HEK293 (cell line): ENCODE results near the gene TP53AIP1.

Source experiments
- GLI4 ChIP-seq: fragments of 450-650 bp; formaldehyde crosslinking; IDR thresholded peaks from 2 replicates; pipeline ENCODE4 v1.5.1; 2016; ENCODE audit warnings: missing biosample characterization, missing genetic modification characterization
- YY1 ChIP-seq: fragments of 450-650 bp; formaldehyde crosslinking; IDR thresholded peaks from 2 replicates; pipeline ENCODE4 v1.5.1; 2018; ENCODE audit warnings: missing biosample characterization, missing genetic modification characterization
- ZEB2 ChIP-seq: fragments of 450-650 bp; formaldehyde crosslinking; IDR thresholded peaks from 2 replicates; pipeline ENCODE4 v1.5.1; 2016; ENCODE audit warnings: missing biosample characterization, missing genetic modification characterization
- ZFP41 ChIP-seq: fragments of 450-650 bp; formaldehyde crosslinking; IDR thresholded peaks from 2 replicates; pipeline ENCODE4 v1.5.1; 2016; ENCODE audit warnings: missing biosample characterization, missing genetic modification characterization, borderline replicate concordance
- ZNF239 ChIP-seq: fragments of 450-650 bp; formaldehyde crosslinking; IDR thresholded peaks from 2 replicates; pipeline ENCODE4 v1.5.1; 2016; ENCODE audit warnings: missing biosample characterization, missing genetic modification characterization
- ZNF416 ChIP-seq: fragments of 450-650 bp; formaldehyde crosslinking; IDR thresholded peaks from 2 replicates; pipeline ENCODE4 v1.5.1; 2016; ENCODE audit warnings: missing biosample characterization, missing genetic modification characterization
- TF ChIP-seq, protein P1 (sequence below): fragments of 450-650 bp; formaldehyde crosslinking; IDR thresholded peaks from 2 replicates; pipeline ENCODE4 v1.5.1; 2016; ENCODE audit warnings: missing biosample characterization, missing genetic modification characterization
- TF ChIP-seq, protein P2 (sequence below): sonication (generic); formaldehyde crosslinking; IDR thresholded peaks from 2 replicates; pipeline ENCODE4 v1.8.1; 2022; ENCODE audit warnings: mild to moderate bottlenecking, moderate library complexity, missing genetic modification reagents
- TF ChIP-seq, protein P3 (sequence below): fragments of 450-650 bp; formaldehyde crosslinking; IDR thresholded peaks from 2 replicates; pipeline ENCODE4 v1.5.1; 2016; ENCODE audit warnings: missing biosample characterization, missing genetic modification characterization

DNA sequence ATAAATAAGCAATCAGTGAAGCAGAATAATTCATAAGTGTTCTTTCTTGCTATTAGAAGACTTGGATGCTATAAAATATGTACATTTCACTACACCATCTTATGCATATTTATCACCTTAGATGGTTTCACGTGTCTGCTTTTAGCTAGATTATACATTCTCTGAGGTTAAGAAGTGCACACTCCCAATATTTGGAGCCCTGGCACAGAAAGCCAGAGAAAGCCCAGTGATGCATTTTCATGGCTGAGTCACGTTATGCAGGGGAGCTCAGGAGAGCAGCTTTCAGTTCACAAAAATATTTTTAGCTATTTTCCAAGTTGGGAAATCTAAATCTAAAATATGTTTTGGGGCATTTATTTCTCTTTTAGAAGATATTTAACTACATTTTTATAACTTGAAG lies 5.1 kb upstream of the TP53AIP1 start:
- TF ChIP-seq ZFP41 (tag by site-specific recombination) = no peak
- no peak for TF ChIP-seq GLI4 (tag by site-specific recombination)
- TF ChIP-seq ZNF416 = no peak
- no peak for TF ChIP-seq ZNF239 (tag by site-specific recombination)
- TF ChIP-seq, protein P1, sequence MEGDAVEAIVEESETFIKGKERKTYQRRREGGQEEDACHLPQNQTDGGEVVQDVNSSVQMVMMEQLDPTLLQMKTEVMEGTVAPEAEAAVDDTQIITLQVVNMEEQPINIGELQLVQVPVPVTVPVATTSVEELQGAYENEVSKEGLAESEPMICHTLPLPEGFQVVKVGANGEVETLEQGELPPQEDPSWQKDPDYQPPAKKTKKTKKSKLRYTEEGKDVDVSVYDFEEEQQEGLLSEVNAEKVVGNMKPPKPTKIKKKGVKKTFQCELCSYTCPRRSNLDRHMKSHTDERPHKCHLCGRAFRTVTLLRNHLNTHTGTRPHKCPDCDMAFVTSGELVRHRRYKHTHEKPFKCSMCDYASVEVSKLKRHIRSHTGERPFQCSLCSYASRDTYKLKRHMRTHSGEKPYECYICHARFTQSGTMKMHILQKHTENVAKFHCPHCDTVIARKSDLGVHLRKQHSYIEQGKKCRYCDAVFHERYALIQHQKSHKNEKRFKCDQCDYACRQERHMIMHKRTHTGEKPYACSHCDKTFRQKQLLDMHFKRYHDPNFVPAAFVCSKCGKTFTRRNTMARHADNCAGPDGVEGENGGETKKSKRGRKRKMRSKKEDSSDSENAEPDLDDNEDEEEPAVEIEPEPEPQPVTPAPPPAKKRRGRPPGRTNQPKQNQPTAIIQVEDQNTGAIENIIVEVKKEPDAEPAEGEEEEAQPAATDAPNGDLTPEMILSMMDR = no peak
- TF ChIP-seq, protein P2, sequence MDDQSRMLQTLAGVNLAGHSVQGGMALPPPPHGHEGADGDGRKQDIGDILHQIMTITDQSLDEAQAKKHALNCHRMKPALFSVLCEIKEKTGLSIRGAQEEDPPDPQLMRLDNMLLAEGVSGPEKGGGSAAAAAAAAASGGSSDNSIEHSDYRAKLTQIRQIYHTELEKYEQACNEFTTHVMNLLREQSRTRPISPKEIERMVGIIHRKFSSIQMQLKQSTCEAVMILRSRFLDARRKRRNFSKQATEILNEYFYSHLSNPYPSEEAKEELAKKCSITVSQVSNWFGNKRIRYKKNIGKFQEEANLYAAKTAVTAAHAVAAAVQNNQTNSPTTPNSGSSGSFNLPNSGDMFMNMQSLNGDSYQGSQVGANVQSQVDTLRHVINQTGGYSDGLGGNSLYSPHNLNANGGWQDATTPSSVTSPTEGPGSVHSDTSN (CRISPR knock-in tag) = no peak
- TF ChIP-seq YY1 (tag by site-specific recombination) = no peak
- no peak for TF ChIP-seq ZEB2 (tag by site-specific recombination)
- TF ChIP-seq, protein P3, sequence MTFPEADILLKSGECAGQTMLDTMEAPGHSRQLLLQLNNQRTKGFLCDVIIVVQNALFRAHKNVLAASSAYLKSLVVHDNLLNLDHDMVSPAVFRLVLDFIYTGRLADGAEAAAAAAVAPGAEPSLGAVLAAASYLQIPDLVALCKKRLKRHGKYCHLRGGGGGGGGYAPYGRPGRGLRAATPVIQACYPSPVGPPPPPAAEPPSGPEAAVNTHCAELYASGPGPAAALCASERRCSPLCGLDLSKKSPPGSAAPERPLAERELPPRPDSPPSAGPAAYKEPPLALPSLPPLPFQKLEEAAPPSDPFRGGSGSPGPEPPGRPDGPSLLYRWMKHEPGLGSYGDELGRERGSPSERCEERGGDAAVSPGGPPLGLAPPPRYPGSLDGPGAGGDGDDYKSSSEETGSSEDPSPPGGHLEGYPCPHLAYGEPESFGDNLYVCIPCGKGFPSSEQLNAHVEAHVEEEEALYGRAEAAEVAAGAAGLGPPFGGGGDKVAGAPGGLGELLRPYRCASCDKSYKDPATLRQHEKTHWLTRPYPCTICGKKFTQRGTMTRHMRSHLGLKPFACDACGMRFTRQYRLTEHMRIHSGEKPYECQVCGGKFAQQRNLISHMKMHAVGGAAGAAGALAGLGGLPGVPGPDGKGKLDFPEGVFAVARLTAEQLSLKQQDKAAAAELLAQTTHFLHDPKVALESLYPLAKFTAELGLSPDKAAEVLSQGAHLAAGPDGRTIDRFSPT = no peak
